PC-3 (cell line): ENCODE data around the gene NTRK2. TPM values are rescaled to one million over a fixed set of nuclear protein-coding genes. Genes with fewer than 3 reads are reported as not detected.

ENCODE experiments used
- ATAC-seq: fragments of 200-7000 bp; cut with Tn5 transposase; 2 replicates; pipeline ENCODE4 v1.9.1; 2020; ENCODE audit warnings: mild to moderate bottlenecking, moderate library complexity
- BruUV-seq: library from RNA; stranded (reverse); fragments of 400-500 nt; replicated peaks from 2 replicates; lab custom pipeline; 2021; lab: Mats Ljungman, UMichigan
- CTCF ChIA-PET: fragments of 300-600 bp; sonication (Branson Sonifier 250); formaldehyde crosslinking; loops from one replicate; lab custom pipeline; 2022; ENCODE audit warnings: antibody characterized with exemption; lab: Charles Lee
- POLR2A ChIA-PET: fragments of 300-600 bp; sonication (Branson Sonifier 250); formaldehyde crosslinking; loops from one replicate; lab custom pipeline; 2022; ENCODE audit warnings: antibody characterized with exemption; ENCODE audit not compliant: unreplicated experiment; lab: Charles Lee
- DNase-seq: peaks from one replicate; pipeline ENCODE4 v3.0.0-alpha.2; 2015
- H2AFZ ChIP-seq: fragments of 300-600 bp; sonication (generic); 2 replicates; pipeline ENCODE4 v1.6.0; 2016; ENCODE audit warnings: antibody characterized with exemption, low read length
- H3F3A ChIP-seq: fragments of 300-600 bp; sonication (generic); one replicate; pipeline ENCODE4 v1.6.0; 2017; ENCODE audit warnings: antibody characterized with exemption, low read length, control low read depth, mild to moderate bottlenecking; ENCODE audit not compliant: unreplicated experiment
- H3K27ac ChIP-seq: fragments of 300-600 bp; sonication (generic); 2 replicates; pipeline ENCODE4 v1.5.1; 2016; ENCODE audit warnings: mild to moderate bottlenecking, low read length
- H3K27me3 ChIP-seq: fragments of 300-600 bp; sonication (generic); 2 replicates; pipeline ENCODE4 v1.6.1; 2016; ENCODE audit warnings: low read length, mixed read lengths
- H3K36me3 ChIP-seq: fragments of 300-600 bp; sonication (generic); 2 replicates; pipeline ENCODE4 v1.6.1; 2016; ENCODE audit warnings: low read depth, mixed run types, low read length, mixed read lengths
- H3K4me1 ChIP-seq: fragments of 300-600 bp; sonication (generic); 2 replicates; pipeline ENCODE4 v1.5.1; 2016; ENCODE audit warnings: low read length; ENCODE audit not compliant: insufficient read depth
- H3K4me2 ChIP-seq: fragments of 300-600 bp; sonication (generic); 2 replicates; pipeline ENCODE4 v1.6.0; 2016; ENCODE audit warnings: low read length
- H3K4me3 ChIP-seq: fragments of 300-600 bp; sonication (generic); 2 replicates; pipeline ENCODE4 v1.5.1; 2016; ENCODE audit warnings: mild to moderate bottlenecking, low read length, mixed read lengths
- H3K79me2 ChIP-seq: fragments of 300-600 bp; sonication (generic); 2 replicates; pipeline ENCODE4 v1.6.1; 2017; ENCODE audit warnings: low read length, mixed read lengths
- H3K9ac ChIP-seq: fragments of 300-600 bp; sonication (generic); 2 replicates; pipeline ENCODE4 v1.6.0; 2016; ENCODE audit warnings: mild to moderate bottlenecking, low read length
- H3K9me2 ChIP-seq: fragments of 300-600 bp; sonication (generic); replicated peaks from 2 replicates; pipeline ENCODE4 v1.6.1; 2016; ENCODE audit warnings: mixed run types, low read length, mixed read lengths
- H3K9me3 ChIP-seq: fragments of 300-600 bp; sonication (generic); 2 replicates; pipeline ENCODE4 v1.6.1; 2016; ENCODE audit warnings: low read length, mixed read lengths
- H4K20me1 ChIP-seq: fragments of 300-600 bp; sonication (generic); 2 replicates; pipeline ENCODE4 v1.6.1; 2016; ENCODE audit warnings: low read length, mixed read lengths
- CTCF ChIP-seq: fragments of 300-600 bp; sonication (generic); conservative IDR thresholded peaks from 2 replicates; pipeline ENCODE4 v1.5.1; 2017; ENCODE audit warnings: antibody characterized with exemption, low read depth, mild to moderate bottlenecking, low read length
- EZH2 ChIP-seq: fragments of 300-600 bp; sonication (generic); IDR thresholded peaks from one replicate; pipeline ENCODE4 v1.6.1; 2017; ENCODE audit warnings: antibody characterized with exemption, mild to moderate bottlenecking, low read length; ENCODE audit not compliant: unreplicated experiment
- EZH2phosphoT487 ChIP-seq: fragments of 300-600 bp; sonication (generic); IDR thresholded peaks from 2 replicates; pipeline ENCODE4 v1.6.1; 2018; ENCODE audit warnings: mild to moderate bottlenecking, antibody characterized with exemption, low read length, borderline replicate concordance
- intact Hi-C: fragments of 100-400 bp; cut with micrococcal nuclease; formaldehyde crosslinking; loops from 2 replicates; pipeline ENCODE4 v1.9.0; 2023
- total RNA-seq: library from RNA; depleted of rRNA; stranded (reverse); fragments of >200 nt; gene quantifications from 2 replicates; pipeline ENCODE4 v1.2.3, GENCODE V29; 2014

NTRK2 gene
- total RNA-seq, 1 experiment from 2014 or later: not detected

GRCh38 chr9:84821431-84821830 lies 151.9 kb downstream of the NTRK2 start:
- Histone ChIP-seq H3K9me3 (no peaks in the 10 kb centered on the region), H3K36me3 (no peaks in the 10 kb centered on the region), H3F3A (no peaks in the 10 kb centered on the region), H3K4me2 (no peak overlapping the region), H3K9ac (no peak overlapping the region), H3K27ac (no peak overlapping the region), H2AFZ (no peak overlapping the region), H3K79me2 (no peaks in the 10 kb centered on the region), H3K4me1 (no peaks in the 10 kb centered on the region), H3K27me3 (no peaks in the 10 kb centered on the region; the same call in 1 of the 2 replicates), H3K4me3 (no peak overlapping the region), H3K9me2 (no peaks in the 10 kb centered on the region), H4K20me1 (no peaks in the 10 kb centered on the region)
- DNase-seq (no peak), ATAC-seq (no peak)
- ChIA-PET CTCF (no interaction called here), POLR2A (no interaction called here)
- TF ChIP-seq CTCF (no peak), EZH2phosphoT487 (no peak), EZH2 (no peak)
- BruUV-seq: no TSS peak
- intact Hi-C loops: no loop called here

- no peaks in the 10 kb centered on the region for H3K4me1 ChIP-seq
- H2AFZ ChIP-seq: no peak overlapping the region
- H3K4me3 ChIP-seq: no peak overlapping the region
- DNase-seq (no peak), ATAC-seq (no peak)
- no peak overlapping the region for H3K27ac ChIP-seq
- no peak overlapping the region for H3K4me2 ChIP-seq
- H3K36me3 ChIP-seq: no peaks in the 10 kb centered on the region
- H4K20me1 ChIP-seq: no peaks in the 10 kb centered on the region
- no peaks in the 10 kb centered on the region for H3K79me2 ChIP-seq
- BruUV-seq: no TSS peak
- no peaks in the 10 kb centered on the region for H3K9me2 ChIP-seq
- ChIA-PET CTCF (no interaction called here), POLR2A (no interaction called here)
- H3K9ac ChIP-seq: no peak overlapping the region
- no peaks in the 10 kb centered on the region for H3F3A ChIP-seq
- no peaks in the 10 kb centered on the region; the same call in 1 of the 2 replicates for H3K27me3 ChIP-seq
- H3K9me3 ChIP-seq: no peaks in the 10 kb centered on the region
- TF ChIP-seq EZH2phosphoT487 (no peak), CTCF (no peak), EZH2 (no peak)
- intact Hi-C loops: no loop called here
Measured at GRCh38 chr9:84822589-84823233, 153.2 kb downstream of the NTRK2 start.
